Measurements from ENCODE around the gene RAB11FIP4. TPM values are rescaled to one million over a fixed set of nuclear protein-coding genes. Genes with fewer than 3 reads are reported as not detected.
A peak's percentile ranks its signal among the peaks of the same experiment; 100 is the strongest.

The RAB11FIP4 gene
- total and polyA plus RNA-seq, 3 donors from 2014 or later, result 44.3 to 104 (median 90.2) TPM

DNA sequence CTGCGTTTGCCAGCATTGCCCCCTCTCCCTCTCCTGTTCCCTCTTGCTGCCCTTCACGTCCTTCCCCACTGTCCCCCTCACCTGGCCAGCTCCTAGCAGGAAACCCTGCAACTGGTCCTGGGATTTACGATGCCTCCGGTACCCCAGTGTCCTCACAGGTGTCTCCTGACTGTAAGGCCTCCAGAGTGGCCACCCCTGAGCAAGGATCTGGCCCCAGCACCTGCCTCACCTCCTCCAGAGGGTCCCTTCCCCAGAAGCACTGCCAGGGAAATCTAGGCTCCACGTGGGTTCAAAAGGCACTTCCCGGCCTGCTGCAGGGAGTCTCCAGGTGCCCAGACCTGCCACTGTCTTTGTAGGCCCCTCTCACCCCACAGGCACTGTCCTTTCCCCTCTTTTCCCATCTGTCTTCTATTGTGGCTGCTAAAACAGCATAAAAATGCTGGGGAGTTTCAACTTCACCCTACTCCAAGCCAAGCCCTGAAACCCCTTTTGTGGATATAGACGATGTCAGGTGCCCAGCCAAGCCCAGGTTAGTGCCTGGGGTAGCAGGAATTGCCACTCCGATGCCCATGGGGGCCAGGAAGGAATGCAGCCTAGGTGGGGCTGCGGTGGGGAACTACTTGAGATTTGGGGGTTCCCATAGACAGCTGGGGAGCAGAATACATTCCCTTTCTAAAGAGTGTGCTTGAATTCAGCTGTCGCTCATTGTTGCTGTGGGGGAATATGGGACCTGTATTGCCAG, 25.7 kb downstream of the RAB11FIP4 start:
- no peaks in the 10 kb centered on the region for H3K27me3 ChIP-seq
- intact Hi-C loops (cut with DNase I; ENCODE audit: low total_unique reads), result no loop called here
- no peaks in the 10 kb centered on the region for H3K4me1 ChIP-seq
- H3K4me3 ChIP-seq, result no peak overlapping the region
- H3K36me3 ChIP-seq (ENCODE audit: low read depth, missing control alignments), result no peaks in the 10 kb centered on the region
- WGBS, 2 donors, result 89 to 92% methylated on average over 10 of the region's 10 CpGs
- TF ChIP-seq, protein P1, sequence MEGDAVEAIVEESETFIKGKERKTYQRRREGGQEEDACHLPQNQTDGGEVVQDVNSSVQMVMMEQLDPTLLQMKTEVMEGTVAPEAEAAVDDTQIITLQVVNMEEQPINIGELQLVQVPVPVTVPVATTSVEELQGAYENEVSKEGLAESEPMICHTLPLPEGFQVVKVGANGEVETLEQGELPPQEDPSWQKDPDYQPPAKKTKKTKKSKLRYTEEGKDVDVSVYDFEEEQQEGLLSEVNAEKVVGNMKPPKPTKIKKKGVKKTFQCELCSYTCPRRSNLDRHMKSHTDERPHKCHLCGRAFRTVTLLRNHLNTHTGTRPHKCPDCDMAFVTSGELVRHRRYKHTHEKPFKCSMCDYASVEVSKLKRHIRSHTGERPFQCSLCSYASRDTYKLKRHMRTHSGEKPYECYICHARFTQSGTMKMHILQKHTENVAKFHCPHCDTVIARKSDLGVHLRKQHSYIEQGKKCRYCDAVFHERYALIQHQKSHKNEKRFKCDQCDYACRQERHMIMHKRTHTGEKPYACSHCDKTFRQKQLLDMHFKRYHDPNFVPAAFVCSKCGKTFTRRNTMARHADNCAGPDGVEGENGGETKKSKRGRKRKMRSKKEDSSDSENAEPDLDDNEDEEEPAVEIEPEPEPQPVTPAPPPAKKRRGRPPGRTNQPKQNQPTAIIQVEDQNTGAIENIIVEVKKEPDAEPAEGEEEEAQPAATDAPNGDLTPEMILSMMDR (IDR thresholded peaks at IDR 0.05), result no peak
- TF ChIP-seq POLR2A (IDR thresholded peaks at IDR 0.05), result no peak
- no peak for DNase-seq
- no peaks in the 10 kb centered on the region for H3K9me3 ChIP-seq
- H3K27ac ChIP-seq, result no peak overlapping the region

DNA sequence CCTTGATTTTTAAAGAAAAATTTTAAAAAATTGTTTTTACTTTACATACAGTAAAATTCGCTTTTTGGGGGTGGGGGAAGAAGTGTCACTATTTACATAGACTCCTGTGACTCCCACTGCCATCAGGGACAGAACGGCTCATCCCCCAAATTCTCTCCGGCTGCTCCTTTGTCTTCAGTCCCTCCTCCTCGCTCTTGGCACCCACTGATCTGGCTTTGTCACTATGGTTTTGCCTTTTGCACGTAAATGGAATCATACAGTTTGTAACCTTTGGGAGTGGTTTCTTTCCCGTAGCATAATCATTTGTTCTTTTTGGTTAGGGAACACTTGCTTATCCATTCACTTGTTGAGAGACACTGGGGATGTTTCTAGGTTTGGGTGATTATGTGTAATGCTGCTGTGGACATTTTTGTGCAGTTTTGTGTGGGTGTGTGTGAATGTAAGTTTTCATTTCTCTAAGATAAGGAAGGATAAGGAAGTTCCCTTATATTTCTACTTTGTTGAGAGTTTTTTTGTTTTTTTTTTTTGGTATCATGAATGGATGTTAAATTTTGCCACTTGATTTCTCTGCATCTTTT, 27.4 kb downstream of the RAB11FIP4 start:
- TF ChIP-seq, protein P1 (IDR thresholded peaks at IDR 0.05), result no peak
- no peak for TF ChIP-seq POLR2A (IDR thresholded peaks at IDR 0.05)
- Histone ChIP-seq H3K27ac (no peak overlapping the region), H3K4me1 (no peaks in the 10 kb centered on the region), H3K36me3 (ENCODE audit: low read depth, missing control alignments) (no peaks in the 10 kb centered on the region), H3K27me3 (no peaks in the 10 kb centered on the region), H3K9me3 (no peaks in the 10 kb centered on the region), H3K4me3 (no peak overlapping the region)
- intact Hi-C loops (cut with DNase I; ENCODE audit: low total_unique reads), result no loop called here
- 33 to 46% methylated on average over 6 of the region's 6 CpGs for WGBS, 2 donors
- peak; percentile 19 for DNase-seq

DNA sequence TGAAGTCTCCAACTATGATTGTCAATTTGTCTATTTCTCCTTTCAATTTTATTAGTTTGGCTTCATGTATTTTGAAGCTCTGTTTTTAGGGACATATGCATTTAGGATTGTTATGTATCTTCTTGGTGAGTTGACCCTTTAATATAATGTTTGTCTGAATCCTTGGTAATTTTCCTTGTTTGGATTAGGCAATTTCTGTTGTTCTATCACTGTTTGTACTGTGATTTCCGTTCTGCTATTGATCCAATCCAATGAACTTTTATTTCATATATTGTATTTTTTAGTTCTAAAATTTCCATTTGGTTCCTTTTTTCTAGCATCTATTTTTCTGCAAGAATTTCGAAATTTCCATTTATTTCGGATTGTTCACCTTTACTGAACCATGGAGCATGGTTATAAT, 31.0 kb downstream of the RAB11FIP4 start:
- Histone ChIP-seq H3K27me3 (no peaks in the 10 kb centered on the region), H3K36me3 (ENCODE audit: low read depth, missing control alignments) (no peaks in the 10 kb centered on the region), H3K4me3 (no peak overlapping the region), H3K9me3 (no peaks in the 10 kb centered on the region), H3K27ac (no peak overlapping the region), H3K4me1 (no peaks in the 10 kb centered on the region)
- TF ChIP-seq POLR2A (IDR thresholded peaks at IDR 0.05), result no peak
- TF ChIP-seq, protein P1 (IDR thresholded peaks at IDR 0.05), result no peak
- intact Hi-C loops (cut with DNase I; ENCODE audit: low total_unique reads), result no loop called here
- WGBS, 2 donors, result 90% methylated on average over 3 of the region's 3 CpGs
- DNase-seq, result no peak

DNA sequence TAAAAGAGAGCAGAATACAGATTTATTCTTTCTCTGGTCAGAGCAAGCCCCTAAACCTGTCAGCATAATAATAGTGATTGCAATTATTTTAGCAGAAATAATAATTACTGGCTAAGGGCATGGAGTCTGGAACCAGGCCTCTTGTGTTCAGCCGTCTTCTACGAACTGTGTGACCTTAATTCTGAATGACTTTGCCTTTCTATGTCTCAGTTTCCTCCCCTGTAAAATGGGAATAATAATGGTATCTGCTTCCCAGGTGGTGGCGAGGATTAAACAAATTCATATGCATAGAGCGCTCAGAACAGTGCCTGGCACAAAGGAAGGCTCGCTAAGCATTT, 33.4 kb downstream of the RAB11FIP4 start:
- intact Hi-C loops (cut with DNase I; ENCODE audit: low total_unique reads), result no loop called here
- TF ChIP-seq, protein P1 (IDR thresholded peaks at IDR 0.05), result no peak
- no peak for TF ChIP-seq POLR2A (IDR thresholded peaks at IDR 0.05)
- no peak for DNase-seq
- H3K4me1 ChIP-seq, result no peaks in the 10 kb centered on the region
- no peaks in the 10 kb centered on the region for H3K36me3 ChIP-seq (ENCODE audit: low read depth, missing control alignments)
- 56 to 57% methylated on average over 5 of the region's 5 CpGs for WGBS, 2 donors
- H3K27ac ChIP-seq, result no peak overlapping the region
- no peaks in the 10 kb centered on the region for H3K27me3 ChIP-seq
- no peaks in the 10 kb centered on the region for H3K9me3 ChIP-seq
- H3K4me3 ChIP-seq, result no peak overlapping the region
